IMR-90 (cell line): ENCODE results near the gene SLAMF9. TPM values are rescaled to one million over a fixed set of nuclear protein-coding genes. Genes with fewer than 3 reads are reported as not detected.

ENCODE experiments used
- ATAC-seq: fragments of 200-7000 bp; cut with Tn5 transposase; 2 replicates; pipeline ENCODE4 v1.9.1; 2020; ENCODE audit warnings: low read depth, mild to moderate bottlenecking, moderate library complexity
- BruUV-seq: library from RNA; stranded (reverse); fragments of 400-500 nt; replicated peaks from 2 replicates; lab custom pipeline; 2021; lab: Mats Ljungman, UMichigan
- CTCF ChIA-PET: fragments of 300-600 bp; formaldehyde crosslinking; extraction: SDS; loops from one replicate; lab custom pipeline; 2021; ENCODE audit warnings: antibody characterized with exemption; lab: Yijun Ruan, JAX
- POLR2A ChIA-PET: fragments of 300-600 bp; sonication (Branson Sonifier 250); formaldehyde crosslinking; loops from one replicate; lab custom pipeline; 2022; ENCODE audit warnings: antibody characterized with exemption; ENCODE audit not compliant: unreplicated experiment; lab: Charles Lee
- DNase-seq: peaks from one replicate; pipeline ENCODE4 v3.0.0; 2013
- H2AFZ ChIP-seq: replicated peaks from 2 replicates; pipeline ENCODE3; 2013; ENCODE audit warnings: low read length, mild to moderate bottlenecking; ENCODE audit not compliant: poor library complexity
- H2AK5ac ChIP-seq: 2 replicates; pipeline ENCODE4 v1.6.1; 2013; ENCODE audit warnings: low read depth, low read length, inconsistent platforms
- H2AK9ac ChIP-seq: replicated peaks from 2 replicates; pipeline ENCODE3; 2013; ENCODE audit warnings: mild to moderate bottlenecking, low read depth, low read length, moderate library complexity; ENCODE audit not compliant: poor library complexity
- H2BK120ac ChIP-seq: 2 replicates; pipeline ENCODE4 v1.6.1; 2013; ENCODE audit warnings: low read depth, low read length, inconsistent platforms
- H2BK15ac ChIP-seq: 3 replicates; pipeline ENCODE4 v1.6.1; 2013; ENCODE audit warnings: low read depth, low read length, inconsistent platforms
- H2BK20ac ChIP-seq: 2 replicates; pipeline ENCODE4 v1.6.1; 2013; ENCODE audit warnings: low read depth, mild to moderate bottlenecking, inconsistent platforms, low read length, moderate library complexity
- H2BK5ac ChIP-seq: 2 replicates; pipeline ENCODE4 v1.6.1; 2013; ENCODE audit warnings: mild to moderate bottlenecking, low read depth, low read length, inconsistent platforms; ENCODE audit not compliant: poor library complexity, severe bottlenecking
- H3K14ac ChIP-seq: replicated peaks from 2 replicates; pipeline ENCODE4 v1.6.1; 2013; ENCODE audit warnings: low read depth, low read length, inconsistent platforms
- H3K18ac ChIP-seq: 2 replicates; pipeline ENCODE4 v1.6.1; 2013; ENCODE audit warnings: low read depth, low read length, control low read depth
- H3K23ac ChIP-seq: 2 replicates; pipeline ENCODE4 v1.6.1; 2013; ENCODE audit warnings: low read depth, low read length, inconsistent platforms
- H3K27ac ChIP-seq: 2 replicates; pipeline ENCODE4 v1.5.1; 2013; ENCODE audit warnings: mild to moderate bottlenecking, control low read depth, low read length; ENCODE audit not compliant: insufficient read depth
- H3K27me3 ChIP-seq: 2 replicates; pipeline ENCODE4 v1.6.1; 2013; ENCODE audit warnings: low read length; ENCODE audit not compliant: control insufficient read depth, insufficient read depth
- H3K36me3 ChIP-seq: 2 replicates; pipeline ENCODE4 v1.6.1; 2013; ENCODE audit warnings: low read length, mixed read lengths; ENCODE audit not compliant: control insufficient read depth, insufficient read depth
- H3K4ac ChIP-seq: 2 replicates; pipeline ENCODE4 v1.6.1; 2013; ENCODE audit warnings: low read depth, low read length, inconsistent platforms
- H3K4me1 ChIP-seq: 2 replicates; pipeline ENCODE4 v1.6.1; 2013; ENCODE audit warnings: low read length, mixed read lengths; ENCODE audit not compliant: control insufficient read depth, insufficient read depth
- H3K4me2 ChIP-seq: 2 replicates; pipeline ENCODE4 v1.6.1; 2013; ENCODE audit warnings: low read depth, mild to moderate bottlenecking, control low read depth, low read length, moderate library complexity
- H3K4me3 ChIP-seq: 2 replicates; pipeline ENCODE4 v1.5.1; 2013; ENCODE audit warnings: low read depth, mild to moderate bottlenecking, control low read depth, low read length, moderate library complexity; ENCODE audit not compliant: insufficient read depth
- H3K56ac ChIP-seq: 2 replicates; pipeline ENCODE4 v1.6.1; 2013; ENCODE audit warnings: low read length, inconsistent platforms; ENCODE audit not compliant: insufficient read depth; ENCODE audit errors: extremely low read depth
- H3K79me1 ChIP-seq, 2 experiments: 2 replicates each; pipeline ENCODE4 v1.6.1; 2013; ENCODE audit warnings: low read length in 2 of 2, inconsistent platforms in 1 of 2, low read depth in 1 of 2
- H3K9ac ChIP-seq: 2 replicates; pipeline ENCODE4 v1.6.1; 2013; ENCODE audit warnings: low read depth, low read length, control low read depth
- H3K9me1 ChIP-seq: 2 replicates; pipeline ENCODE4 v1.6.1; 2013; ENCODE audit warnings: low read length, inconsistent platforms; ENCODE audit not compliant: insufficient read depth
- H3K9me3 ChIP-seq: 2 replicates; pipeline ENCODE4 v1.6.1; 2013; ENCODE audit warnings: low read length; ENCODE audit not compliant: control insufficient read depth, insufficient read depth
- H4K20me1 ChIP-seq: 2 replicates; pipeline ENCODE4 v1.6.1; 2013; ENCODE audit warnings: low read length, inconsistent platforms; ENCODE audit not compliant: insufficient read depth
- H4K5ac ChIP-seq: 2 replicates; pipeline ENCODE4 v1.6.1; 2013; ENCODE audit warnings: mild to moderate bottlenecking, low read depth, low read length, control low read depth
- H4K8ac ChIP-seq, 2 experiments: 2 replicates each; pipeline ENCODE4 v1.6.1; 2013; ENCODE audit warnings: low read depth in 2 of 2, low read length in 2 of 2, control low read depth in 1 of 2, inconsistent platforms in 1 of 2
- H4K91ac ChIP-seq: 2 replicates; pipeline ENCODE4 v1.6.1; 2013; ENCODE audit warnings: low read depth, low read length, inconsistent platforms; ENCODE audit not compliant: insufficient read depth
- POLR2A ChIP-seq: IDR thresholded peaks from 2 replicates; pipeline ENCODE4 v1.6.1; 2012; ENCODE audit warnings: mild to moderate bottlenecking, low read depth, low read length
- WGBS, 2 experiments: methylation state at CpG; one replicate each; pipeline versions ENCODE4 v1.1.5 to v1.1.7; 2013; ENCODE audit warnings: missing lambda C conversion rate in 2 of 2; ENCODE audit not compliant: insufficient read length in 1 of 2; ENCODE audit errors: extremely low coverage in 2 of 2; 5-methylcytosine and 5-hydroxymethylcytosine counted together
- dilution Hi-C: fragments of 300-500 bp; cut with HindIII; formaldehyde crosslinking; loops from one replicate; pipeline ENCODE4 v1.14.3; 2018; ENCODE audit warnings: low sequenced_read_pairs; ENCODE audit not compliant: unreplicated experiment
- in situ Hi-C: fragments of 300-500 bp; cut with MboI; formaldehyde crosslinking; loops from 3 replicates; pipeline ENCODE4 v1.14.3; 2019; ENCODE audit warnings: low sequenced_read_pairs, inconsistent platforms, mixed read lengths
- intact Hi-C: fragments of 100-400 bp; cut with micrococcal nuclease; formaldehyde crosslinking; loops from 2 replicates; pipeline ENCODE4 v1.10.0; 2022
- polyA plus RNA-seq, 3 experiments: library from polyadenylated mRNA; depleted of rRNA; stranded (reverse); fragments of >200 nt; gene quantifications; 2 replicates each; pipeline ENCODE4 v1.2.3, GENCODE V29; 2012; ENCODE audit warnings: low replicate concordance in 1 of 3
- total RNA-seq: library from RNA; depleted of rRNA; stranded (reverse); fragments of >200 nt; gene quantifications from 2 replicates; pipeline ENCODE4 v1.2.3, GENCODE V29; 2012

SLAMF9 gene
- total and polyA plus RNA-seq, 2 of the 4 experiments (the other 2 are of a cell fraction) = 0.18 to 0.67 TPM

- H3K14ac ChIP-seq = no peak overlapping the region
- no peaks in the 10 kb centered on the region for H3K36me3 ChIP-seq
- no peak overlapping the region for H2AK5ac ChIP-seq
- H4K91ac ChIP-seq = no peak overlapping the region
- DNase-seq = no peak
- ChIA-PET CTCF (no interaction called here), POLR2A (no interaction called here)
- BruUV-seq = no TSS peak
- intact Hi-C loops (no loop called here), in situ Hi-C loops (no loop called here), dilution Hi-C loops (no loop called here)
- peaks cover 6% of the 10 kb centered on the region for H3K27me3 ChIP-seq
- no peaks in the 10 kb centered on the region for H3K9me1 ChIP-seq
- no peak overlapping the region for H3K23ac ChIP-seq
- no peaks in the 10 kb centered on the region for H3K9me3 ChIP-seq
- H3K18ac ChIP-seq = no peak overlapping the region
- H3K4me1 ChIP-seq = peaks cover 2% of the 10 kb centered on the region; the same call in 1 of the 2 replicates
- H4K5ac ChIP-seq = no peak overlapping the region
- no peak overlapping the region for H3K56ac ChIP-seq
- H2AK9ac ChIP-seq = no peak overlapping the region
- no peak for TF ChIP-seq POLR2A
- no peak overlapping the region for H3K27ac ChIP-seq
- H3K9ac ChIP-seq = no peak overlapping the region
- no peak overlapping the region for H2BK20ac ChIP-seq
- peak overlapping the region; percentile 18; the same call in 1 of the 2 replicates for H3K4me2 ChIP-seq
- H3K4ac ChIP-seq = no peak overlapping the region
- no peak overlapping the region for H3K4me3 ChIP-seq
- H4K8ac ChIP-seq = no peak overlapping the region
- WGBS, 2 experiments = 89% methylated on average over 6 of the region's 11 CpGs; no CpG with 5 or more reads in 1 of the 2 experiments
- H2BK5ac ChIP-seq = no peak overlapping the region
- no peak overlapping the region for H2AFZ ChIP-seq
- H2BK15ac ChIP-seq = no peak overlapping the region
- no peaks in the 10 kb centered on the region for H4K20me1 ChIP-seq
- H3K79me1 ChIP-seq = no peaks in the 10 kb centered on the region
- ATAC-seq = no peak
- no peak overlapping the region for H2BK120ac ChIP-seq
Observed at GRCh38 chr1:159962176-159962575, 8.1 kb upstream of the SLAMF9 start.
